Parathyroid adenoma (tissue), 2 donors: ENCODE measurements around the gene ZDHHC14.

Experiments
- H2AFZ ChIP-seq: fragments of 300-600 bp; sonication (generic); one replicate; pipeline ENCODE4 v1.7.0; 2017; ENCODE audit warnings: antibody characterized with exemption, mild to moderate bottlenecking
- H3K27ac ChIP-seq: fragments of 300-600 bp; sonication (generic); one replicate; pipeline ENCODE4 v1.7.0; 2017
- H3K27me3 ChIP-seq: fragments of 300-600 bp; sonication (generic); one replicate; pipeline ENCODE4 v1.7.0; 2017; ENCODE audit warnings: low read length; ENCODE audit not compliant: control insufficient read depth, insufficient read depth
- H3K36me3 ChIP-seq: fragments of 300-600 bp; sonication (generic); one replicate; pipeline ENCODE4 v1.7.0; 2017; ENCODE audit warnings: low read length; ENCODE audit not compliant: control insufficient read depth, insufficient read depth
- H3K4me1 ChIP-seq: fragments of 300-600 bp; sonication (generic); one replicate; pipeline ENCODE4 v1.7.0; 2017; ENCODE audit warnings: control low read depth
- H3K4me2 ChIP-seq: fragments of 300-600 bp; sonication (generic); one replicate; pipeline ENCODE4 v1.7.0; 2017; ENCODE audit warnings: low read length
- H3K4me3 ChIP-seq: fragments of 300-600 bp; sonication (generic); one replicate; pipeline ENCODE4 v1.7.0; 2017; ENCODE audit warnings: low read depth, low read length
- H3K79me2 ChIP-seq: fragments of 300-600 bp; sonication (generic); one replicate; pipeline ENCODE4 v1.7.0; 2017; ENCODE audit warnings: control low read depth
- H3K9ac ChIP-seq: fragments of 300-600 bp; sonication (generic); one replicate; pipeline ENCODE4 v1.7.0; 2017; ENCODE audit warnings: mild to moderate bottlenecking
- H3K9me3 ChIP-seq: fragments of 300-600 bp; sonication (generic); one replicate; pipeline ENCODE4 v1.7.0; 2017; ENCODE audit warnings: low read length; ENCODE audit not compliant: control insufficient read depth
- TF ChIP-seq, protein P1 (sequence below): fragments of 300-600 bp; sonication (generic); IDR thresholded peaks from one replicate; pipeline ENCODE4 v1.7.0; 2017; ENCODE audit warnings: antibody characterized with exemption, mild to moderate bottlenecking
- donor health status: primary hyperparathyroidism.

Gene ZDHHC14

GRCh38 chr6:157450931-157451742, 70.1 kb downstream of the ZDHHC14 start:
- no peak overlapping the region for H3K4me3 ChIP-seq
- no peak overlapping the region for H3K4me2 ChIP-seq
- no peak overlapping the region for H3K9ac ChIP-seq
- no peaks in the 10 kb centered on the region for H3K9me3 ChIP-seq
- H2AFZ ChIP-seq: no peak overlapping the region
- H3K27me3 ChIP-seq: no peaks in the 10 kb centered on the region
- H3K27ac ChIP-seq: no peak overlapping the region
- TF ChIP-seq, protein P1, sequence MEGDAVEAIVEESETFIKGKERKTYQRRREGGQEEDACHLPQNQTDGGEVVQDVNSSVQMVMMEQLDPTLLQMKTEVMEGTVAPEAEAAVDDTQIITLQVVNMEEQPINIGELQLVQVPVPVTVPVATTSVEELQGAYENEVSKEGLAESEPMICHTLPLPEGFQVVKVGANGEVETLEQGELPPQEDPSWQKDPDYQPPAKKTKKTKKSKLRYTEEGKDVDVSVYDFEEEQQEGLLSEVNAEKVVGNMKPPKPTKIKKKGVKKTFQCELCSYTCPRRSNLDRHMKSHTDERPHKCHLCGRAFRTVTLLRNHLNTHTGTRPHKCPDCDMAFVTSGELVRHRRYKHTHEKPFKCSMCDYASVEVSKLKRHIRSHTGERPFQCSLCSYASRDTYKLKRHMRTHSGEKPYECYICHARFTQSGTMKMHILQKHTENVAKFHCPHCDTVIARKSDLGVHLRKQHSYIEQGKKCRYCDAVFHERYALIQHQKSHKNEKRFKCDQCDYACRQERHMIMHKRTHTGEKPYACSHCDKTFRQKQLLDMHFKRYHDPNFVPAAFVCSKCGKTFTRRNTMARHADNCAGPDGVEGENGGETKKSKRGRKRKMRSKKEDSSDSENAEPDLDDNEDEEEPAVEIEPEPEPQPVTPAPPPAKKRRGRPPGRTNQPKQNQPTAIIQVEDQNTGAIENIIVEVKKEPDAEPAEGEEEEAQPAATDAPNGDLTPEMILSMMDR: no peak
- H3K79me2 ChIP-seq: peaks cover 15% of the 10 kb centered on the region
- no peaks in the 10 kb centered on the region for H3K36me3 ChIP-seq
- H3K4me1 ChIP-seq: peaks cover 2% of the 10 kb centered on the region

DNA sequence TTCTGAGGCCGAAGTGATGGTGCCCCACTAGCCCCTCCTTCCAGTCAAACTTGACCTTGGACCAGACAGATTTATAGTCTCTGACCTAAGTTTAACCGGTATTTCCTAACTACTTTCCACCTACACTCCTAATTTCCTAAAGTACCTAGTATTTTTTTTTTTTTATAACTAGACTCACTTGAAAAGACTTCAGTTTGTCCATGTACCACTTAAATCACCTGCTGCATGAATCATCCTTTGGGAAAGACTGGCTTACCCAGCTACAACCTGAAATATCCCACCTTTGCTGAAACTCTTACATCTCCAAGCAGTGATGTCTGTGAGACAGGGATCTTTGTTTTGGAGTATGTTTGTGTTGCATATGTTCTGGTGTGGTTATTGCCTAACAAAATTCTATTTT, 71.1 kb downstream of the ZDHHC14 start:
- H2AFZ ChIP-seq: no peak overlapping the region
- TF ChIP-seq, protein P1: no peak
- H3K9me3 ChIP-seq: no peaks in the 10 kb centered on the region
- no peak overlapping the region for H3K27ac ChIP-seq
- H3K4me2 ChIP-seq: no peak overlapping the region
- H3K9ac ChIP-seq: no peak overlapping the region
- H3K27me3 ChIP-seq: no peaks in the 10 kb centered on the region
- H3K36me3 ChIP-seq: no peaks in the 10 kb centered on the region
- H3K4me1 ChIP-seq: peaks cover 5% of the 10 kb centered on the region
- no peak overlapping the region for H3K4me3 ChIP-seq
- peaks cover 11% of the 10 kb centered on the region for H3K79me2 ChIP-seq

- Histone ChIP-seq H3K9me3 (no peaks in the 10 kb centered on the region), H3K9ac (no peak overlapping the region), H3K79me2 (peaks cover 7% of the 10 kb centered on the region), H2AFZ (no peak overlapping the region), H3K4me1 (peaks cover 5% of the 10 kb centered on the region), H3K4me3 (no peak overlapping the region), H3K27me3 (no peaks in the 10 kb centered on the region), H3K27ac (no peak overlapping the region), H3K36me3 (no peaks in the 10 kb centered on the region), H3K4me2 (no peak overlapping the region)
- TF ChIP-seq, protein P1: no peak
These were observed 72.1 kb downstream of the ZDHHC14 start for GRCh38 chr6:157453131-157453530.

GRCh38 chr6:157453978-157454377, 73.0 kb downstream of the ZDHHC14 start:
- Histone ChIP-seq H3K79me2 (peaks cover 7% of the 10 kb centered on the region), H3K4me3 (no peak overlapping the region), H3K4me1 (peaks cover 5% of the 10 kb centered on the region), H3K4me2 (no peak overlapping the region), H3K27ac (no peak overlapping the region), H2AFZ (no peak overlapping the region), H3K9ac (no peak overlapping the region), H3K36me3 (no peaks in the 10 kb centered on the region), H3K27me3 (no peaks in the 10 kb centered on the region), H3K9me3 (no peaks in the 10 kb centered on the region)
- TF ChIP-seq, protein P1: no peak
